ENCODE measurements around the gene CDK8.

CDK8 gene

GRCh38 chr13:26384587-26384986 lies 130.7 kb downstream of the CDK8 start:
- H4K20me1 ChIP-seq (ENCODE audit: low read depth, low read length): no peaks in the 10 kb centered on the region
- no peak overlapping the region for H3K27ac ChIP-seq (ENCODE audit: low read depth, low read length)
- TF ChIP-seq EZH2phosphoT487 (conservative IDR thresholded peaks at IDR 0.05; ENCODE audit: low read length) (no peak), CTCF (IDR thresholded peaks at IDR 0.05; ENCODE audit: insufficient read depth, low read length, poor library complexity, severe bottlenecking) (no peak)
- H3K4me2 ChIP-seq (ENCODE audit: low read depth, low read length, poor library complexity, severe bottlenecking): no peak overlapping the region
- H3K9me2 ChIP-seq (replicated peaks; ENCODE audit: insufficient read depth, low read length): no peaks in the 10 kb centered on the region
- H3K9me3 ChIP-seq (ENCODE audit: insufficient read depth, low read length): no peaks in the 10 kb centered on the region
- no peak overlapping the region for H3K4me3 ChIP-seq (ENCODE audit: insufficient read depth, low read length, poor library complexity, severe bottlenecking)
- no peak overlapping the region for H2AFZ ChIP-seq (ENCODE audit: low read depth, low read length, severe bottlenecking)
- H3K9ac ChIP-seq (ENCODE audit: low read length): no peak overlapping the region
- H3K79me2 ChIP-seq (ENCODE audit: insufficient read depth, low read length): no peaks in the 10 kb centered on the region
- no peaks in the 10 kb centered on the region for H3K27me3 ChIP-seq (ENCODE audit: low read length)
- 0 out of 2 replicates have a peak, but pooled peaks cover 7% of the 10 kb centered on the region for H3K36me3 ChIP-seq (ENCODE audit: low read length)
- no peaks in the 10 kb centered on the region for H3F3A ChIP-seq (ENCODE audit: insufficient read depth)

GRCh38 chr13:26386026-26386425 lies 132.1 kb downstream of the CDK8 start:
- Histone ChIP-seq H3K36me3 (ENCODE audit: low read length) (0 out of 2 replicates have a peak, but pooled peaks cover 7% of the 10 kb centered on the region), H3K9me2 (replicated peaks; ENCODE audit: insufficient read depth, low read length) (no peaks in the 10 kb centered on the region)

GRCh38 chr13:26390203-26390602 lies 136.3 kb downstream of the CDK8 start:
- Histone ChIP-seq H3K36me3 (ENCODE audit: low read length) (0 out of 2 replicates have a peak, but pooled peaks cover 4% of the 10 kb centered on the region), H3K79me2 (ENCODE audit: insufficient read depth, low read length) (no peaks in the 10 kb centered on the region), H2AFZ (ENCODE audit: low read depth, low read length, severe bottlenecking) (no peak overlapping the region), H3K9ac (ENCODE audit: low read length) (no peak overlapping the region), H3K4me2 (ENCODE audit: low read depth, low read length, poor library complexity, severe bottlenecking) (no peak overlapping the region), H3K9me3 (ENCODE audit: insufficient read depth, low read length) (no peaks in the 10 kb centered on the region), H3F3A (ENCODE audit: insufficient read depth) (no peaks in the 10 kb centered on the region), H3K27me3 (ENCODE audit: low read length) (no peaks in the 10 kb centered on the region), H4K20me1 (ENCODE audit: low read depth, low read length) (no peaks in the 10 kb centered on the region), H3K9me2 (replicated peaks; ENCODE audit: insufficient read depth, low read length) (no peaks in the 10 kb centered on the region), H3K4me3 (ENCODE audit: insufficient read depth, low read length, poor library complexity, severe bottlenecking) (no peak overlapping the region), H3K27ac (ENCODE audit: low read depth, low read length) (no peak overlapping the region)
- no peak for TF ChIP-seq EZH2phosphoT487 (conservative IDR thresholded peaks at IDR 0.05; ENCODE audit: low read length)
- TF ChIP-seq CTCF (IDR thresholded peaks at IDR 0.05; ENCODE audit: insufficient read depth, low read length, poor library complexity, severe bottlenecking): no peak

More at GRCh38 chr13:26386026-26386425, 132.1 kb downstream of the CDK8 start:
- Histone ChIP-seq H3K9ac (ENCODE audit: low read length) (no peak overlapping the region), H4K20me1 (ENCODE audit: low read depth, low read length) (no peaks in the 10 kb centered on the region), H3K27ac (ENCODE audit: low read depth, low read length) (no peak overlapping the region), H3K4me2 (ENCODE audit: low read depth, low read length, poor library complexity, severe bottlenecking) (no peak overlapping the region), H2AFZ (ENCODE audit: low read depth, low read length, severe bottlenecking) (no peak overlapping the region), H3K27me3 (ENCODE audit: low read length) (no peaks in the 10 kb centered on the region), H3K79me2 (ENCODE audit: insufficient read depth, low read length) (no peaks in the 10 kb centered on the region), H3K4me3 (ENCODE audit: insufficient read depth, low read length, poor library complexity, severe bottlenecking) (no peak overlapping the region), H3F3A (ENCODE audit: insufficient read depth) (no peaks in the 10 kb centered on the region), H3K9me3 (ENCODE audit: insufficient read depth, low read length) (no peaks in the 10 kb centered on the region)
- TF ChIP-seq EZH2phosphoT487 (conservative IDR thresholded peaks at IDR 0.05; ENCODE audit: low read length): no peak
- no peak for TF ChIP-seq CTCF (IDR thresholded peaks at IDR 0.05; ENCODE audit: insufficient read depth, low read length, poor library complexity, severe bottlenecking)
